Activated CD4-positive, alpha-beta T cell treated with anti-CD3 and anti-CD28 coated beads, Interleukin-2, Interleukin-4, amounts not matched to agents 100 ng/mL and 50 ng/mL, durations not matched to agents 16 hours and 8 hours (primary cell): ENCODE data around the gene MREG.

Experiments used
- DNase-seq: peaks from one replicate; pipeline ENCODE4 v3.0.0-alpha.2; 2020; ENCODE audit warnings: low spot score

Gene MREG

GRCh38 chr2:215918901-215919599, 94.3 kb downstream of the MREG start:
- DNase-seq: no peak

GRCh38 chr2:215917953-215918620, 95.3 kb downstream of the MREG start:
- DNase-seq: peak; percentile 22

- no peak for DNase-seq
Observed at GRCh38 chr2:215915441-215915840, 97.9 kb downstream of the MREG start.

- DNase-seq: no peak
Observed at GRCh38 chr2:215914777-215915165, 98.6 kb downstream of the MREG start.

GRCh38 chr2:215914054-215914776, 99.1 kb downstream of the MREG start:
- no peak for DNase-seq

- DNase-seq: no peak
Observed at GRCh38 chr2:215912299-215912842, 101.0 kb downstream of the MREG start.

GRCh38 chr2:215911301-215912085, 101.9 kb downstream of the MREG start:
- DNase-seq: no peak

GRCh38 chr2:215910180-215910579, 103.2 kb downstream of the MREG start:
- DNase-seq: no peak

- no peak for DNase-seq
Observed at GRCh38 chr2:215907147-215907546, 106.2 kb downstream of the MREG start.

- DNase-seq: no peak
Observed at GRCh38 chr2:215906458-215906857, 106.9 kb downstream of the MREG start.

- no peak for DNase-seq
Observed at GRCh38 chr2:215905691-215906090, 107.7 kb downstream of the MREG start.

- no peak for DNase-seq
Observed at GRCh38 chr2:215904101-215904500, 109.2 kb downstream of the MREG start.

GRCh38 chr2:215903203-215903602, 110.1 kb downstream of the MREG start:
- no peak for DNase-seq

- DNase-seq: no peak
Observed at GRCh38 chr2:215901796-215902195, 111.6 kb downstream of the MREG start.

- no peak for DNase-seq
Observed at GRCh38 chr2:215900843-215901242, 112.5 kb downstream of the MREG start.

GRCh38 chr2:215900203-215900611, 113.1 kb downstream of the MREG start:
- no peak for DNase-seq

GRCh38 chr2:215899141-215900074, 113.9 kb downstream of the MREG start:
- no peak for DNase-seq

GRCh38 chr2:215898363-215898762, 115.0 kb downstream of the MREG start:
- DNase-seq: no peak

GRCh38 chr2:215896921-215897320, 116.4 kb downstream of the MREG start:
- DNase-seq: no peak

- no peak for DNase-seq
Observed at GRCh38 chr2:215895330-215895729, 118.0 kb downstream of the MREG start.
